IPS DF 4.7 (cell line): Measurements from ENCODE around the gene ANKRD11.
"Not testable (repeated sequence)": the region's sequence is repeated elsewhere in the genome, so short reads cannot be mapped to it uniquely, and the experiment has no call there.

Experiments used
- DNase-seq: peaks from one replicate; pipeline ENCODE4 v3.0.0-alpha.2; 2013; ENCODE audit warnings: low spot score; ENCODE audit errors: extremely low read depth

ANKRD11 gene

DNA sequence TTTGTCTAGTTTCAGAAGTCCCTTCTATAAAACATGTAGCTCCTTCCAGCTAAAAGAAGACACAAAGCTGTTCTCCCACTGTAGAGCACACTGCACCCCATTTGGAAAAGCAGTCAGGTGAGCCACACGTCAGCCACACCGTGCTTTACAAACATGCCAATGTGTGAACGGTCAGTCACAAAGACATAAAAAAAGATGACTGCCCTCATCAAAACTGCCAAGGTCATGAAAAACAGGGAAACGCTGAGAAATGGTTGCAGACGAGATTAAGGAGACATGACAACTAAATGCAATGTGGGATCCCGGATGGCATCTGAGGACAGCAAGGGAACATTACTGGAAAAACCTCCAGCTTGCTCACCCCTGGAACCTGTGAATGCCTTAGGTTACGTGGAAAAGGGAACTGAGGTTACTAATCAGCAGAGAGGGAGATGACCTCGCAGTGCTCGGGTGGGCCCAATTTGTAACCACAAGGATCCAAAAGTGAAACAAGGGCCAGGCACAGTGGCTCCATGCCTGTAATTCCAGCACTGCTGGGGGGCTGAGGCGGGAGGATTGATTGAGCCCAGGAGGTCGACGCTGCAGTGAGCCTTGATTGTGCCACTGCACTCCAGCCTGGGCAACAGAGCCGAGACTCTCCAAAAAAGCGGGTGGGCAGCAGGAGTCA is 8.1 kb downstream of the ANKRD11 start:
- DNase-seq, result no peak

DNA sequence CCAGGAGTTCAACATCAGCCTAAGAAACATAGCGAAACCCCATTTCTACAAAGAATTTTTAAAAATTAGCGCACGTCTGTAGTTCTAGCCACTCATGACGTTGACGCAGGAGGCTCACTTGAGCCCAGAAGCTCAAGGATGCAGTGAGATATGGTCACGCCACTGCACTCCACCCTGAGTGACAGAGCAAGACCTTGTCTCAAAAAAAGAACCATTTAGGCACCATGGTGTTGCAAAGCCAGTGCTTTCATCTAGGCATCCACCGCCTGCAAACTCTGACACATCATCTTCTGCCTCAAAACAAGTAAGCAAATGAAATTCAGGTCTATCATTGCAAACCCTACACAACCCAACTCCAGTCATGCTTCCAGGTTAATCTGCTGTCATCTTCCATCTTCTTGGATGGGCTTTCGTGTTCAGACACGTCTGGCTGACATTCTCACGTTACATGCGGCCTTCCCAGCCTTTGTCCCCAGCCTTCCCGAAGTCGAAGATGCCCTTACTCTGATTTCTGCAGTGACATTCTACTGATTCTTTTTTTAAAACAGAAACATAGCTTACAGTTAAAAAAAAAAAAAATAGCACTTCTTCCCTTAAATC is 8.9 kb downstream of the ANKRD11 start:
- no peak for DNase-seq

DNA sequence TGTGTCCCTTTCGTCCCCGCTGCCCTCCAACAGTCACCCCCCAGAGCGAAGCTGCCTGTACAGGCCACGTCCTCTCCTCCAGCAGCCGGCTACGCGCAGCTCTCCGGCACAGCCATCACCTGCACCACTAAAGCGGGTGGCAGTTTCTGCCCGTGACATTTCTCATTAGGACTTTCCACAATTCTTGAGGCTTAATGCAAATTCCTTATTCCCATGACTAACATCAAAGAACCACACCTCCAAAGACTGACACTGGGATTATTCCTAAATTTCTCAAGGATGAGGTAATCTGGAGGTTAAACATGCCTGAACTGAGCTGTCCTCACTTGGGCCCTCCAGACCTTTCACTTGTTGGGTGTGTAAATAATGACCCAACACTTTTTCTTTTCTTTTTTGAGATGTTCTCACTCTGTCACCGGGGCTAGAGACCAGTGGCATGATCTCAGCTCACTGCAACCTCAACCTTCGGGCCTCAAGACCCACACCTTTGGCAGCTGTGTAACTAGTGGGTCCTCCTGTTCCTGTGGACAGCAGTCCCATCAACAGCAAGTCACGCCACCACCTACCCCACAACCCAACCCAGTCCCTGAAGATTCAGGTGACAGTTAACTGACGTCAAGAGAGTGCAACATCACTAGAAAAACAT is 11.7 kb downstream of the ANKRD11 start:
- no peak for DNase-seq

DNA sequence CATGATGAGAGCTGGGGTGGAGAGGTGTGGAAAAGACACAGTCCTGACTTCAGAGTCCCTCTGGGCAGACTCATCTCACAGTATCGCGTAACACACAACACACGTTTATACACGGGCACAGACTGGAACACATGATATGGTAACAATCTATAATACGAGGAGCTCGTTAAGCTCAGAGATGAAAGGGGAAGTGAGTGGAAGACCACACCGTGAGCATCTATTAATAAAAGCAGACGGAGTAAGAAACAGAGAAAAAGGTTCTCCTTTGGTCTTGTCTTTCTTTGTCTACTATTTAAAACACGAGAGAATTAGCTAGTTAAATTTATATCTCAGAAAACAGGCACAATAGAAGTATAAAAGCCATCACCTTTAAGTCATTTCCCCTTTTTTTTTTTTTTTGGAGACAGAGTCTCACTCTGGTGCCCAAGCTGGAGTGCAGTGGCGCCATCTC is 13.5 kb downstream of the ANKRD11 start:
- DNase-seq, result no peak

DNA sequence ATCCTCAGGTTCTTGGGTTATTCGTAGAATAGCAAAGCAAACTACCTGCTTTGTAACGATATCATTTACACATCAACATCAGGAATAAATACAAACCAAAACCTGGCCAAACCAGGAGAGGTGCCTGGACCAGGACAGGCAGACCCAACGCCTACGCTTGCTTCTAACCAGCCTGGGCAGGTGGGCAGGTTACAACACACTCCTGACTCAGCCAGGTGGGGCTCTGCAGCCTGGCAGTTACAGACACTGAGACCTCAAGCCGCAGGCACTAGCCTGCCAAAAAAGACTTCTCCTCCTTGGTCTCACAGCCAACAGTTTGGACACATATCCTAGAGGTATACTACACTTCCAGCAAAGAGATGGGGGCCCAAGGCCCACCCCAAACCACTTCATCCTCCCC is 14.0 kb downstream of the ANKRD11 start:
- DNase-seq, result no peak

DNA sequence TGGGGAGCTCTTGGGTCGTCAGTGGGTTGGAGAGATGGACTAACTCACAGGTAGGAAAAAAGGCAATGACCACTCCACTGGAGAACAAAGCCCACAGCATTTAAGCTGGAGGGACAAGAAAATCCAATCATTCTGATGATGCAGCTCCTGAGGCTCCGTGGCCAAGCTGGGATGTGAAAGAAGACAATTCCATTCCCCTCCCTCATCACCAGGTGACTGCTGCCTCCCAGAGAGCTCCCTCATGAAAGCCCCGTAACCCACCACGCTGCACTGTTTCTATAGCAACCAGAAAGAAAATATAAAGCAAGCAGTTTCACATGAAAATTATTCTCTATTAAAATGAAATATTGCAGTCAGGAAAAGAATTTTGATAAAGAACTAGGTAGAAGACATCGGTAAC is 15.2 kb downstream of the ANKRD11 start:
- DNase-seq, result no peak

DNA sequence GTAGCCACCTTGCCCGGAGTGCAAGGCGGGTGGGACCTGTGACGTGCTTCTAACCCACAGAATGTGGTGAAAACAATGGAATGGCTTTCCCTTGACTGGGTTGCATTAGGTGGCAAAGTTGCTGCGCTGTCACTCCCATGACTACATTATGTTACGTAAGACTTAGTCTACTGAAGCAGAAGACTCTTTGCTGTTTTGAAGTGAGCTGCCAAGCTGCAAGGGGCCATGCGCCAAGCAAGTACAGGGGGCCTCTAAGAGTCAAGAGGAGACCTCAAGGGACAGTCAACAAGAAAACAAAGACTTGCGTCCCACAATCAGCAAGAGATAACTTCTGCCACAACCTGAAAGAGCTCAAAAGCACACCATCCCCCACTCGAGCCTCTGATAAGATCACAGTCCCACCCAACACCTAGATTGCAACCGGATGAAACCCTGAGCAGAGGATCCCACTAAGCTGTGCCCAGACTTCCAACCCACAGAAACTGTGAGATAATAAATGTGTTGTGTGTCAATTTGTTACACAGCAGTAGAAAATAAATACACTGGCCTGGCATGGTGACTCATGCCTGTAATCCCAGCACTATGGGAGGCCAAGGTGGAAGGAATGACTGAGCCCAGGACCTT is 16.5 kb downstream of the ANKRD11 start:
- no peak for DNase-seq

DNA sequence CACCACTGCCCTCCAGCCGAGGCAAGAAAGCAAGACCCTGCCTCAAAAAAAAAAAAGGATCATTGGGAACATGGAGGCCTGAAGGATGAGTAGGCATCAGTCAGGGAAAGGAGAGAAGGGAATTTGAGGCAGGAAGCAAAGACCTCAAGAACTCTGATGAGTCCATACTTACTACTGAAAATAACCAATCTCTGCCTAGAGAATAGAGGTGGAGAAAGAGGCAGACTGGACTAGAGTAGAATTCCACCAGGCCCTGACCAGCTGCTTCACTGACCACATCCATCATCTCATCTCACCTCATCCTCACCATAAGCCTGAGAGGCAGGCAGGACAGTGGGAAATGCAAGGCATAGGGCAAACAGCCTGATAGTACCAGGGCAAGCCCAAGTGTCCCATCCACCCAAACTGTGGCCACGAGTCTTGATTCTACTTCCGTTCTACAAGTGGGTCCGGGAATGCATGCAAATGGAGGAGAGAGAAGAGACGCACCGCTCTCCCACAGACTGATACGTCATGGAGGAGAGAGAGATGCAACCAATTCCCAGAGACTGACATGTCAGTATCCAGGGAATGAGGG is 17.1 kb downstream of the ANKRD11 start:
- no peak for DNase-seq

DNA sequence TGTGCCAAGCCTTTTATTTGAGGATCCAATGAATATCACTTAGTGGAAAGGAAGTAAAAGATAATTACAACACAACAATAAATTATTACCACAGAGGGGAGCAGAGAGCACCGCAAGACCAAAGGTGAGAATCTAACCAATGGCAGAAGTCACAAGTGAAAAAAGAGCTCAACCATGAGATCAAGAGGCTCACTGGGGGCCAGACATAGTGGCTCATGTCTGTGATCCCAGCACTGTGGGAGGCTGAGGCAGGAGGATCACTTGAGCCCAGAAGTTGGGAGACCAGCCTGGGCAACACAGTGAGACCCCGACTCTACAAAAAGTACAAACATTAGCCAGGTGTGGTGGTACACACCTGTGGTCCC is 17.7 kb downstream of the ANKRD11 start:
- no peak for DNase-seq

DNA sequence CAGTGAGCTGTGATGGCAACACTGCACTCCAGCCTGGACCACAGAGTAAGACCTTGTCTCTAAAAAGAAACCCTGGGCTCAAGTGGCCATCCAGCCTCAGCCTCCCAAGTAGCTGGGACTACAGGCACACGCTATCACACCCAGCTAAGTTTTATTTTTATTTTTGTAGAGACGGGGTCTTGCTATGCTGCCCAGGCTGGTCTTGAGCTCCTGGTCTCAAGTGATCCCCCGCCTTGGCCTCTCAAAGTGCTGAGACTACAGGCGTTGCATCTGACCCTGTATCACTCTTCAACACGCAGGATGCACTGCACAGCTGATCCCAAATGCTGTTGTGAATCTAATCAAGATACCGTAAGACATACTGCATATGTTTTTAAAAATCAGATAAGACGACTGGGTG is 23.0 kb downstream of the ANKRD11 start:
- DNase-seq, result no peak

DNA sequence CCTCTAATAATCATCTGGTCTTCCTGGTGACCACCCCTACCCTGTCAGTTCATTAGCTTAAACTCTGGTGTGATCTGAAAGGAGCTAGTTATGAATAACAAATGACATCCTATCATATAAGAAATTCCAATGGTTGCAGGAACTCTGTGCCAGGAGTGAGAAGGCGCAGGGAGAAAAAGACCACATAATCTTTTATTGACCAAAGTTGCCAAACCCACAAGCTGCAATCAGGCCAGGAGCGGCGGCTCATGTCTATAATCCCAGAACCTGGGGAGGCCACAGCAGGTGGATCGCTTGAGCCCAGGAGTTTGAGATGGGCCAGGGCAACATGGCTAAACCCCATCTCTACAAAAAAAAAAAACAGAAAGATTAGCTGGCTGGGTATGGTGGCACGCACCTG is 23.4 kb downstream of the ANKRD11 start:
- DNase-seq, result no peak

DNA sequence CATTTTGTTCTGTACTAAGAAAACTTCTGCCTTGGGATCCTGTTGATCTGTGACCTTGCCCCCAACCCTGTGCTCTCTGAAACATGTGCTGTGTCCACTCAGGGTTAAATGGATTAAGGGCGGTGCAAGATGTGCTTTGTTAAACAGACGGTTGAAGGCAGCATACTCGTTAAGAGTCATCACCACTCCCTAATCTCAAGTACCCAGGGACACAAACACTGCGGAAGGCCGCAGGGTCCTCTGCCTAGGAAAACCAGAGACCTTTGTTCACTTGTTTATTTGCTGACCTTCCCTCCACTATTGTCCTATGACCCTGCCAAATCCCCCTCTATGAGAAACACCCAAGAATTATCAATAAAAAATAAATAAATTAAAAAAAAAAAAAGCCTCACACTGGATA is 27.0 kb downstream of the ANKRD11 start:
- not testable (repeated sequence) for DNase-seq

DNA sequence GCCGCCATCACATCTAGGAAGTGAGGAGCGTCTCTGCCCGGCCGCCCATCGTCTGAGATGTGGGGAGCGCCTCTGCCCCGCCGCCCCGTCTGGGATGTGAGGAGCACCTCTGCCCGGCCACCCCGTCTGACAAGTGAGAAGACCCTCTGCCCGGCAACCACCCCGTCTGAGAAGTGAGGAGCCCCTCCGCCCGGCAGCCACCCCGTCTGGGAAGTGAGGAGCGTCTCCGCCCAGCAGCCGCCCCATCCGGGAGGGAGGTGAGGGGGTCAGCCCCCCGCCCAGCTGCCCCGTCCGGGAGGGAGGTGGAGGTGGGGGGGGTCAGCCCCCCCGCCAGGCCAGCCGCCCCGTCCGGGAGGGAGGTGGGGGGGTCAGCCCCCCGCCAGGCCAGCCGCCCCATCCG is 27.7 kb downstream of the ANKRD11 start:
- DNase-seq, result not testable (repeated sequence)

DNA sequence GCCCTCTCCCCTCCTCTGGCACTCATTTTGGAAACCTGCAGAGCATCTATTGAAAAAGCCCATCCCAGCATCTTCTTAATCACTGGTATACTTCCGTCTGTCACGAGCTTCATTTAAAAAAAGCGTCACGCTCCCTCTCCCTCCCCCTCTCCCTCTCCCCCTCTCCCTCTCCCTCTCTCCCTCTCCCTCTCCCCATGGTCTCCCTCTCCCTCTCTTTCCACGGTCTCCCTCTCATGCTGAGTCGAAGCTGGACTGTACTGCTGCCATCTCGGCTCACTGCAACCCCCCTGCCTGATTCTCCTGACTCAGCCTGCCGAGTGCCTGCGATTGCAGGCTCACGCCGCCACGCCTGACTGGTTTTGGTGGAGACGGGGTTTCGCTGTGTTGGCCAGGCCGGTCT is 28.5 kb downstream of the ANKRD11 start:
- DNase-seq, result not testable (repeated sequence)

DNA sequence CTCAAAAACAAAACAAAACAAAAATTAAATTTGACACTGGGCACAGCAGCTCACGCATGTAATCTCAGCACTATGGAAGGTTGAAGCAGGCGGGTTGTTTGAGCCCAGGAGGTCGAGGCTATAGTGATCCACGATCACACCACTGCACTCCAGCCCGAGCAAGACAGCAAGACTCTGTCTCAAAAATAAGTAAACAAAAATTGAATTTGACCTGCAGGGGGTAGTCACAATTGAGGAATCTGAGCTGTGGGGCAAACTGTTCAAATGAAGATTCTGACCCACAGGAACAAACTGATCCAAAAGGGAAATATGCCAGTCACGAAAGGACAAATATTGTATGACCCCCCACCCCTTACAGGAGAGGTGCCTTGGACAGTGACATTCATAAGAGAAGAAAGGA is 29.8 kb downstream of the ANKRD11 start:
- no peak for DNase-seq

DNA sequence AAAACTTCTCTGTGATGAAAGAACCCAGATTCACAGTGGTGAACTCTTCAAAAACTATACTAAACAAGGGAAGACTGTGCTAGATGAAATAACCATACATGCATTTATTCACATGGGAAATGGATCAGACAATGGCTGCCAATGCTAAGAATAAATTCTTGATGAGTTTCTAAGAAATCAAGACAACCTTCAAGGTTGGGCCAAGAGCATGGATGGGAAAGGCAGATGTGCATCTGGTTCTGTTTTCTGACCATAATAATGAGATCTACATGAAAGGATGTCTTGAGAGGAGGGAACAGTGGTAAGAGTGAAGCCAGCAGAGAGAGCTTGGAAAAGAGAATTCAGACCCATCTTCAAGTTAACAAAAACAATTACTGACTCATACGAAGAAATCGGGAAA is 31.4 kb downstream of the ANKRD11 start:
- DNase-seq, result no peak

DNA sequence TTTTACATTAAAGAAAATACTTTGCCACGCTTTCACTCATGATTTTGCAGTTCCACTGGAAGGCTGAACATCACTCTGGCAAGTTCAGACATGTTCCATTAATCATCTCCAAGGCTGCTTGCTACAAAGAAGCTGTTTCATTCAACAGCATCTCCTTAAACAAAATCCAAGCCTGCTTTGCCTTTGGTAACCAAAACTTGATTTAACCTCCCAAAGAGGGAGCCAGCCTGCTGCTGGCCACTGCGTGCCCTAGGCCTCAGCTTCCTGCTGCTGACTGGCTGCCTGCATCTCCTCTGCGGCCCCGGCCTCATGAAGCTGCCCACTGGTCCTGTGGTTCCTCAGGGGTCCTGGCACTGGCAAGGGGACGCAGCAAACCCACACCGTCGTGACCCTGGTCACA is 31.8 kb downstream of the ANKRD11 start:
- DNase-seq, result no peak

DNA sequence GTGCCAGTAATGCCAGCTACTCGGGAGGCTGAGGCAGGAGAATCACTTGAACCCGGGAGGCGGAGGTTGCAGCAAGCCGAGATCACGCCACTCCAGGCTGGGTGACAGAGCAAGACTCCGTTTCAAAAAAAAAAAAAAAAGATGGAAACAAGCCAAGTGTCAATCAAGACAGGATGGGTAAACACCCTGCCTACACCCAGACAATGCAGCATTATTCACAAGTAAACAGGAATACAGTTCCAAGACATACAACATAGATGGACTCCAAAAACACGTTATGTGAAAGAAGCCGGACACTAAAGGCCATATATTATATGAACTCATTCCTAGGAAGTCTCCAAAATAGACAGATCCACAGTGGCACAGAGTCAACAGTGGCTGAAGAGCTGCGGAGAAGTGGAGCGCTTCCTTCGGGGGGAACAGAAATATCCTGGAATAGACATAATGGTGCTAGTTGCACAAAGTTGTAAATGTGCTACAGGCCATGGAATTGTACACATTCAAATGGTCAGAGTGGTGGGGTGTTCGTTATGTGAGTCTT is 33.9 kb downstream of the ANKRD11 start:
- DNase-seq, result no peak

DNA sequence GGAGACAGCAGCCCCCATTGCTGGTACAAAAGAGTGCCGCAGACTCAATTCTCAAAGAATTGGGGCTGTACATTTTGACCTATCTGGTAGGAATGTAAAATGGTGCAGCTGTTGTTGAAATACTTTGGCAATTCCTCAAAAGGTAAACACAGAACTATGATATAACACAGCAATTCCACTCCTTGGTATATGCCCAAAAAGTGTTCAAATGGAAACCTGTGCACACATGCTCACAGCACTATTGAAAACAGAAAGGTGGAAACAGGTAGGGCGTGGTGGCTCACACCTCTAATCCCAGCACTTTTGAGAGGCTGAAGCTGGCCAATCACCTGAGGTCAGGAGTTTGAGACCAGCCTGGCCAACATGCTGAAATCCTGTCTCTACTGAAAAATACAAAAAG is 34.7 kb downstream of the ANKRD11 start:
- no peak for DNase-seq

DNA sequence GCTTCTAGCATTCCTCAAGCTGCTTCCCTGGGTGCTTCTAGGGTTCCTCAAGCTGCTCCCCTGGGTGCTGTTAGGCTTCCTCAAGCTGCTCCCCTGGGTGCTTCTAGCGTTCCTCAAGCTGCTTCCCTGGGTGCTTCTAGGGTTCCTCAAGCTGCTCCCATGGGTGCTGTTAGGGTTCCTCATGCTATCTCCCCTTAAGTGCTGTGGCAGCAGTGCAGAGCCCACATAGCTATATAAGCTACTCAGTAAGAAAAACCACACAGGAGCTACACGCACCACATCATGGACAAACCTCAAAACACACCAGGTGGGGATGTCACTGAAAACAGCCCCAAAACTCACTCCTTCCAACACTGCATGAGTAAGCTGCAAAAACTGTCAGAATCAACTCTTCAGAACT is 35.2 kb downstream of the ANKRD11 start:
- no peak for DNase-seq

DNA sequence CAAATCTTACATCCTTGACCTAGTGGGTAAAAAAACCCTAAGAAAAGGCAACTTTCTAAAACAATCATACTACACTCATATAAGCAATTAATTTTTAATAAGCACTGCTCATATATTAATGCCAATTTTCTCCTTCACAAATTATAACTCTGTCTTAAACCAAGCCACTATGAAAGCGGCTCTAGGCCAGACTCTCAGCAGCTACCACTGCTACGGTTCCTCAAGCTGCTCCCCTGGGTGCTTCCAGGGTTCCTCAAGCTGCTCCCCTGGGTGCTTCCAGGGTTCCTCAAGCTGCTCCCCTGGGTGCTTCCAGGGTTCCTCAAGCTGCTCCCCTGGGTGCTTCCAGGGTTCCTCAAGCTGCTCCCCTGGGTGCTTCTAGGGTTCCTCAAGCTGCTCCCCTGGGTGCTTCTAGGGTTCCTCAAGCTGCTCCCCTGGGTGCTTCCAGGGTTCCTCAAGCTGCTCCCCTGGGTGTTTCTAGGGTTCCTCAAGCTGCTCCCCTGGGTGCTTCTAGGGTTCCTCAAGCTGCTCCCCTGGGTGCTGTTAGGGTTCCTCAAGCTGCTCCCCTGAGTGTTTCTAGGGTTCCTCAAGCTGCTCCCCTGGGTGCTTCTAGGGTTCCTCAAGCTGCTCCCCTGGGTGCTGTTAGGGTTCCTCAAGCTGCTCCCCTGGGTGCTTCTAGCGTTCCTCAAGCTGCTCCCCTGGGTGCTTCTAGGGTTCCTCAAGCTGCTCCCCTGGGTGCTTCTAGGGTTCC is 35.8 kb downstream of the ANKRD11 start:
- not testable (repeated sequence) for DNase-seq
